Choroid plexus epithelial cell (primary cell): ENCODE results near the gene RPH3AL.

Source experiments
- DNase-seq: peaks from one replicate; pipeline ENCODE4 v3.0.0-alpha.2; 2010; ENCODE audit warnings: low read depth
- H3K4me3 ChIP-seq: 2 replicates; pipeline ENCODE4 v1.5.1; 2011; ENCODE audit warnings: low read depth, mild to moderate bottlenecking, control low read depth, low read length, moderate library complexity
- TF ChIP-seq, protein P1 (sequence below): conservative IDR thresholded peaks from 2 replicates; pipeline ENCODE4 v1.5.1; 2011; ENCODE audit warnings: low read depth, mild to moderate bottlenecking, control low read depth, inconsistent platforms, low read length, moderate library complexity

The RPH3AL gene

DNA sequence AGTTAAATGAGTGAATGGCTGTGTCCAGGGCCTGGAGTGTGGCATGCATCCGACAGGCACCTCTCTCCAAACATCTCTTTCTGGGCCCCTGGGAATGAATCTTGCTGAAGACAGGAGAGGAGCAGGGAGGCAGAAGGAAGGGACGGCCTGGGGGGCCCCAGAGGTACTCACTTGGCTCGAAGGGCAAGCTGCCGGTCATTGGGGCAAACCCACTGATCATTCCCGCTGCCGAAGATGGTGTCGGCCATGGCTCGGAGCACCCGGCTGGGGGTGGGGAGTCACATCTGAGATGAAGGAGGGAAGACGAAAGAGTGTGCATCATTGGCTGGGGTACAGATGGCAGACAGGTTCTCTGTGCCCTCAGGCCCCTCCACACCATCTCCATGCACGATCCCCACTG lies 25.3 kb downstream of the RPH3AL start:
- TF ChIP-seq, protein P1, sequence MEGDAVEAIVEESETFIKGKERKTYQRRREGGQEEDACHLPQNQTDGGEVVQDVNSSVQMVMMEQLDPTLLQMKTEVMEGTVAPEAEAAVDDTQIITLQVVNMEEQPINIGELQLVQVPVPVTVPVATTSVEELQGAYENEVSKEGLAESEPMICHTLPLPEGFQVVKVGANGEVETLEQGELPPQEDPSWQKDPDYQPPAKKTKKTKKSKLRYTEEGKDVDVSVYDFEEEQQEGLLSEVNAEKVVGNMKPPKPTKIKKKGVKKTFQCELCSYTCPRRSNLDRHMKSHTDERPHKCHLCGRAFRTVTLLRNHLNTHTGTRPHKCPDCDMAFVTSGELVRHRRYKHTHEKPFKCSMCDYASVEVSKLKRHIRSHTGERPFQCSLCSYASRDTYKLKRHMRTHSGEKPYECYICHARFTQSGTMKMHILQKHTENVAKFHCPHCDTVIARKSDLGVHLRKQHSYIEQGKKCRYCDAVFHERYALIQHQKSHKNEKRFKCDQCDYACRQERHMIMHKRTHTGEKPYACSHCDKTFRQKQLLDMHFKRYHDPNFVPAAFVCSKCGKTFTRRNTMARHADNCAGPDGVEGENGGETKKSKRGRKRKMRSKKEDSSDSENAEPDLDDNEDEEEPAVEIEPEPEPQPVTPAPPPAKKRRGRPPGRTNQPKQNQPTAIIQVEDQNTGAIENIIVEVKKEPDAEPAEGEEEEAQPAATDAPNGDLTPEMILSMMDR = no peak
- no peak overlapping the region for H3K4me3 ChIP-seq
- no peak for DNase-seq

- TF ChIP-seq, protein P1 = no peak
- H3K4me3 ChIP-seq = no peak overlapping the region
- no peak for DNase-seq
Measured at GRCh38 chr17:326010-326621, 26.5 kb downstream of the RPH3AL start.

DNA sequence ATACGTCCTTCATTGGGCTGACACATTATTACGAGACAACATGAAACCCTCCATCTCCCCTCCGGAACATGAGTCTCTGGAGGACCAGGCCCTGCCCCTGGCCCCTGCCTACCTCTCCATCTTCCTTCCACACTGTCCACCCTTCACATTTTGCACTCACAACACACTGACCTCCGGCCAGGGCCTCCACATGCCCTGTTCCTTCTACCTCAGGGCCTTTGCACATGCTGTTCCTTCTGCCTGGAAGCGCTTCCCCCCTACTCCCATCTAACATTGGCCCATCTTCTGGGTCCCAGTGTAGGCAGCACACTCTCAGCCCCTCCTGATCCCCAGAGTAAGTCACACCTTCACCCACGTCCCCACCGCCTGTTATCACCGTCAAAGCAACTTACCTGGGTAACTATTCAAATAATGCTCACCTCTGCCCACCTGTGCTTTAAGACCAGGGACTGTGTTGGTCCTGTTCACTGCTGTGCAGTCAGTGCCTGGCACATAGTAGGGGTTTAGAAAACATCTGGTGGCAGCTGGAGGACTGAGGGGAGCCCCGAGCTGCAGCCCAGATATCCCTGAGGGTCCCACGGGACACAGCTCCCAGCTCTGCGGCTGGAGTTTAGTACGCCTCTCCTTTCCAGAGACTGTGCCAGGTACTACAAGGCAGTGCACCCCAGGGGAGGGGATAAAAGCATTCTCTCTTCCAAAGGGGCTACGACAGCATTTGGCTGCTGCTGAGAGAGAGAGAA lies 27.2 kb downstream of the RPH3AL start:
- H3K4me3 ChIP-seq = no peak overlapping the region
- no peak for DNase-seq
- TF ChIP-seq, protein P1 = no peak

DNA sequence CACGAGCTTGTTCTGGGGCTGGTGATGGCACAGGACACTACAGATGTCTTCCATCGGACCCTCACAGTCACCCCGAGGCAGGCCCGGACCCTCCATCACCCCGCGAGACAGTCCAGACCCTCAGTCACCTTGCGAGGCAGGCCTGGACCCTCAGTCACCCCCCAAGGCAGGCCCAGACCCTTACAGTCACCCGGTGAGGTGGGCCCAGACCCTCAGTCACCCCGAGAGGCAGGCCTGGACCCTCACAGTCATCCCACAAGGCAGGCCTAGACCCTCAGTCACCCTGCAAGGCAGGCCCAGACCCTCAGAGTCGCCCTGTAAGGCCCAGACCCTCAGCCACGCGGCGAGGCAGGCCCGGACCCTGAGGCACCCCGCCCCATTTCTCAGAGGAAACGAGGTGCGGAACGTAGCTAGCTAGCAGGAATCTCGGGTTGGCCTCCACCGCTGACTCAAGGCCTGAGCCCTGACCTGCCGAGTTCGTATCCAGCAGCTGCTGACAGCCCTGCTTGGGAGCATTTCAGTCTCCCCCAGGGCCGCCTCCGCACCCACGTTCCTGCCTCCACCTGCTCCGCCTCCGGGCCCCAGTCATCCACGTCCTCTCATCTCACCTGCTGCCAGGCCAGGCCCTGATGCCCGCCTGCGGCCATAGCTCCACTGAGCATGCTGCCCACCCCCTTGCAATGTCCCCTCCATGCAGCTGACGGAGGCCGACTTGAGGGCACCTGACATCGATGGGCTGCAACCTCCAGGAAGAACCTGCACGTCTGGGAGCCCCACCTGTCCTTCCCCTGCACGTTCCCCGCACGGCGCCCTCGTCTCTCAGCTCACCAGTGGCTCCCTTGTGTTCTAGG lies 28.7 kb downstream of the RPH3AL start:
- TF ChIP-seq, protein P1 = no peak
- no peak for DNase-seq
- no peak overlapping the region for H3K4me3 ChIP-seq

DNA sequence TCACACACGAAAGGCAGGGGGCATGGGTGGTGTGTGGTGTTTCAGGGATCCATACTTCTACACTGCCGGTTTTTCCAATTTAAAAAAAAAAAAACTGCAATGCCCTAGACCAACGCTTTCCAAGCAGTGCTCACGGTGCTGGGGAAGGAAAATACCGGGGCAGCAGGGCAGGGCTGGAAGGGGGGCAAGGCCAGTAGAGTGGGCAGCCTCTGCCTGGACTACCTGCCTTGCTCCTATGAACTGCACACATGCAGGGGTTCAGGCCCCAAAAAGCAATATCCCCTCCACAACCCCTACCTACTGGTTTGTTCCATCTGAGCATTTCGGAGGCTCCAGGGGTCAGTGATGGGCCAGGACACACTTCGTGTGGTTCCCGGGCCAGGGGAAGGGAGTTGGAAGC lies 29.4 kb downstream of the RPH3AL start:
- TF ChIP-seq, protein P1 = no peak
- no peak overlapping the region for H3K4me3 ChIP-seq
- no peak for DNase-seq

DNA sequence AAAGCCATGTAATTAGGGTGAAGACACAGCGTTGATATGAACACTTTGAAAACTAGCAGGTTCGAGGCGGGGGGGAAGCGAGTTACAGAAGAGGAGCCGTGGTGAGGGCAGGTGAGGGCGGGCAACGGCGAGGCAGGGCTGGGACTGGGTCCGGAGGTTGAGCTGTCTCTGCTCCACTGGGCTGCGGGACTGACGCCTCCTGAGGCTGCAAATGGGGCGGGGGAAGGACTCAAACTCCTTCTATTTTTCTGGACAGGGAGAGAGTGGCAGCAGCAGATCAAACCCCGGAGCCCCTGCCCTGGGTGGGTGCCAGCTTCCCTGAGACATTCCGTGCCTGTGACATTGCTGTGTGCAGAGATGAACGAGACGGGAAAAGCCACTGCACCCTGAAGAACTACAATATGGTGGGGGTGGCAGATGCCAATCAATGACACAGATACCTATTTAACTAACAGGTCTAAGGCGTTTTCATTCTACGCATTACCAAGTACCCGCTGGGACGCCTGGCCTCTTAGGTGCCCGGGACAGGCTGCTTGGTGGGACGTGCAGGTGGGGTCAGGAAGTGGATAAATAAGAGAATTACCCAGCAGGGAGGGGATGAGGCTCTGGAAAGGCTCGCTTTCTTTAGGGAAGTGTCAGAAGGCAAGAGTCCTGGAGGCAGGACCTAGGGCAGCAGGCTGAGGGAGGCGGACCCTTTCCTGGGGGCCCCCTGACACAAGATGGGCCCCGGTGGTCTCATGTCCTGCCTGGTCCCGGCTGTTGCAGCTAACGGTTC lies 30.4 kb downstream of the RPH3AL start:
- no peak overlapping the region for H3K4me3 ChIP-seq
- TF ChIP-seq, protein P1 = no peak
- DNase-seq = no peak
